Stimulated activated CD4-positive, alpha-beta T cell treated with anti-CD3 and anti-CD28 coated beads, Interleukin-15, amount 100 ng/mL, for 24 hours (primary cell): ENCODE results near the gene MIPEP.

ENCODE experiments used
- DNase-seq: peaks from one replicate; pipeline ENCODE4 v3.0.0-alpha.2; 2020

MIPEP gene

DNA sequence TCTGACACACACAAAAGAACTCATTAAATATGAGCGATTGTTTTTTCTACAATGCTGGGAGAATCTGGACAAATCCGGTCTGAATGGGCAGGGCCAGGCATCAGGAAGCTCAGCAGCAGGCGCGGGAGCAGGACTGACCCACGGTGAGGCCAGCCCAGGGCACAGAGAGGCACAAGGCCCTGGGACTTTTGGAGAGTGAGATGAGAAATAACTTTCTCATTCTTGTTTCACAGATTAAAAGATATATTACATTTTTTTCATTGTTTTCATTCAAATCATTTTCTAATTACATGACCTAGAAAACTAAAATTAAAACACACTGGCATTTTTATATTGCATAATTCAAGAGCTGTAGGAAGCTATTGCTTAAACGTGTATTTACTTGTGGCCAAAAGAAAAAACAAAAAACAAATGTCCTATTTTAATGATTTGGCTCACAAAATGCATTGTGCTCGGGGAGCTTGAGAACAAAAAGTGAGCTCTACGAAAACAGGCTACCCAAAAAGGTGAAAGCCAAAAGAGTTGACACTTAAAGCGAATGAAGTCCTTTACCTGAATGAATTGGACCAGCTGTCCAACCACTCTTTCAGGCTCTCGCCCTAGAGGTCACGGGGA is 185.8 kb downstream of the MIPEP start:
- DNase-seq = no peak

DNA sequence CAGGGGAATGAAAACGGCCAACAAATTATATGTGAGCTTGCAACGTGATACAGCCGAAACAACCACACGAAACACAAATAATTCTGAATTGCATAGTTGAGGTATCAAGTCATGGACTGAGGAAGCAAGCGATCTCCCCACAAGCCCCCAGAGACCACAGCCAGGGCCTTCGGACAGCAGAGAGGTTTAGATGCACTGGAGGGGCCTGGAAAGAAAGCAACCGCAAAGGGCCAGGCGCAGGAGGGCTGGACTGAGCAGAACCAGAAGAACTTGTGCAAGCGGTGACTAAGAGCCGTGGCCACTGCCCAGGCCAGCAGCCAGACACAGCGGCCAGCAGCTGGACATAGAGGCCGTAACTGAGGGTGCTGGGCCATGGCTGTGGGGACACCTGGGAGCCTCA is 187.6 kb downstream of the MIPEP start:
- DNase-seq = no peak

DNA sequence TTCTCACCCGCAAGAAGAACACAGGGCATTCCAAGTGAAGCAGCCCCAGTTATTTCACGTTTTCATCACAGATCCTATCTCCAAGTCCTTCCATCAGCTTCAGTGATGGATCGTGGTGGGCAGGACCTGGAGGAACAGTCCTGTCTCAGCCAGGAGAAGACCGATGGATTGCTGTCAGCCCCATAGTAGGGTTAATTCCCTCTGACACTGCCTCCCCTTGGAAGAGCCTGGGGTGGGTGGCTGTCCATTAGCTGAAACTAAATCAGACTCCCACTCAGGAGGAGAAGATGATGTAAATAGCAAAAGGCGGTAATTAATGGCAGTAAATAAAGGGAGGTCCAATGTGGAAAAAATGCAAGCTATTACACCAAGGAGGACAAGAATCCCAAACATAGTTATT is 188.0 kb downstream of the MIPEP start:
- no peak for DNase-seq

DNA sequence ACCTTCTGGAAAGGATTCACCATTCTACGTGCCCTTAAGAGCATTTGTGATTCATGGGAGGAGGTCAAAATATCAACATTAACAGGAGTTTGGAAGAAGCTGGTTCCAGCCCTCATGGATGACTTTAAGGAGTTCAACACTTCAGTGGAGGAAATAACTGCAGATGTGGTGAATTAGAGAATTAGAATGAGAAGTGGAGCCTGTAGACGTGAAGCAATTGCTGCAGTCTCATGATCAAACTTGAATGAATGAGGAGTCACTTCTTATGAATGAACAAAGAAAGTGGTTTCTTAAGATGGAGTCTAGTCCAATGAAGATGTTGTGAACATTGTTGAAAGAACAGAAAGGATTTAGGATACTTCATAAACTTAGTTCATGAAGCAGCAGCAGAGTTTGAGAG is 189.9 kb downstream of the MIPEP start:
- DNase-seq = no peak

DNA sequence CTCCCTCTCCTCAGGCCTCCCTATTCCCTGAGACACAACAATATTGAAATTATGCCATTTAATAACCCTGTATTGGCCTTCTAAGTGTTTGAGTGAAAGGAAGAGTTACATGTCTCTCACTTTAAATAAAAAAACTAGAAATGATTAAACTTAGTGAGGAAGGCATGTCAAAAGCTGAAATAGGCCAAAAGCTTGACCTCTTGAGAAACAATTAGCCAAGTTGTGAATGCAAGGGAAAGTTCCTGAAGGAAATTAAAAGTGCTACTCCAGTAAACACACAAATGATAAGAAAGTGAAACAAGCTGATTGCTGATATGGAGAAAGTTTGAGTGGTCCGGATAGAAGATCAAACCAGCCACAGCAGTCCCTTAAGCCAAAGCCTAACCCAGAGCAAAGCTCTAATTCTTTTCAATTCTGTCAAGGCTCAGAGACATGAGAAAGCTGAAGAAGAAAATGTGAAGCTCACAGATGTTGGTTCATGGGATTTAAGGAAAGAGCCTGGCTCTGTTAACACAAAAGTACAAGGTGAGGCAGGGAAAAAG is 191.4 kb downstream of the MIPEP start:
- DNase-seq = no peak

DNA sequence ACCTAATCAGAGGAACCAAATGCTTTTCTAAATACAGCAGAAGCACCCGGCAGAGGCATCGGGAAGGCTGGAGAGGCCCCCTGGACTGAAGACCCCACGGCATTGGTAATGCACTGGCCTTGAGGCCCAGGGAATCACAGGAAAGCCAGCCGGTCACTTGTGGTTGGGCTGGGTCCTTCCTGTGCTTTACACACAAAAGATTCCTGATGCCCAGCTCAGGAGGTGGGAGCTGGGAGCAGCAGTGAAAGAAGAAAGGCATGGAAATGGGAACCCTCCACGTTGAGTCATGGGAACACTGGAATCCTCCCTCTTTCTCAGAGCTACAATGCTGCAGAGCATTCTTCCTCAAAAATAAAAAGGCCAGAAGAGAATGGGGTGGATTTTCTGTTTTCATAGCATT is 192.6 kb downstream of the MIPEP start:
- no peak for DNase-seq

DNA sequence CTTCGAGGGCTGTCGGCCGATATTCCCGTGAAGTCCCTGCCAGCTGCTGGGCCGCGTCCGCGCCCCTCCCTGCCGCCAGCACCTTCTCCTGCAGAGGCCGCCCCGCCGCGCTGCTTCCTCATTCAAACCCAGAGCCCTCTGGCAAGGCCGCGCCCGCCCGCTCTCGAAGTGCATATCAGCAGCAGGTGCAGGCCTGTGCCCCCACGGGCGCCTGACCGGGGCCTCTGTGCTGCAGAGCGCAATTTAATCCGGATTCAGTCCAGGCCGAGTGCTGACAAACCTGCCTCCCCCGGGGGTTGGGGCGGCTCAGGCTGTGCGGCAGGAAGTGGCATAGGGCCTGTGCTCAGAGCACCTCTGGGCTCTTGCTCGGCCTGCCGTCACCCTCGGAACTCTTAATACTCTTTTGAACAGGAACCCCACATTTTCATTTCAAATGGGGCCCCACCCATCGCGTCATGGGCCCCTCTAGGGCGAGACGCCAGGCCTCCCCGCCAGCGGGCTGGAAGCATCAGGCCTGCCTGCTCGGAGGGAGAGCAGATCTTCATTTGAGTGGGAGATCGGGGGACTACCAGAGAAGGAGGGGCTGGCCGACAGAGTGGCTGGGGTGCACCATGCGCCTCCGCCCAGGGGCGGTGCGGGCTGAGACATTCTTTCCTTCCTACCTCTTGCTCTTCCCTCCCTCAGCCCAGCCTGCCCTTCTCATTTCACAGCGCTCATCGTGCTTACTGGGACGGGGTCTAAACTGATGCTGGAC is 193.3 kb downstream of the MIPEP start:
- DNase-seq = peak; percentile 60

DNA sequence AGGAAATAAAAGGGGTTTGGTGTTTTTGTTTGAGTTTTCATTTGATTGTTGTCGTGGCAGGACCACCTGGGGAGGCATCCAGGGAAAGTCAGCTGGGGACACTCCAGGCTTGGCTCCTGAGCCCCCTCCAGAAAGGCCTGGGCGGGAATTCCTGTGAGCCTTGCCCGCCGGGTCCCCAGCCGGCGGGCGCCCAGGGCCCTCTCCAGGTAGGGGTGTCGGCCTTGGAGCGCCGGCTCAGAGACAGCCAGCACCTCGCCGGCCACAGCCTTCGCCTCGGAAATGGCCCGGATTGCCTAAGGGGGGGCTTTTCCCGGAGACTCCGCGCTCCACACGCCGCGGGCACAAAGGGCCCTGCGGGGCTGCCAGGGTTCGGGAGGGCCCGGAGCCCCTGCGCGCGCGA is 194.0 kb downstream of the MIPEP start:
- no peak for DNase-seq

DNA sequence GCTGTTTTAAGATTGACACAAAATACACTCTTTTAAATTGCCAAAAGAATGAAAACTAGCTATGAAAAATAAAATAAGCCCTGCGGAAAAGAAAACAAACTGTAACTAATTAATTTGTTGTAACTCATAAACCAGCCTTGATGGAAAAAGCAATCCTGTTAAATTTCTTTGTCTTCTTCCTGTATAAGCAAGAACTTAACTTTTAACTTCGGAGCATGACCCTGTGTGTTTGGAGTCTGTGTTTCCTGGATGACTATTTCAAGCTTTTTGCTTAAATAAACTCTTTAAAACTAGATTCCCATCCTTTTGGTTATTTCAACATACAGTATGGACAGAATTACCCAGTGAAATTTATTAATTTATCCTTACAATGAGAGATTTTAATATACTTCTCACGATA is 196.4 kb downstream of the MIPEP start:
- no peak for DNase-seq

DNA sequence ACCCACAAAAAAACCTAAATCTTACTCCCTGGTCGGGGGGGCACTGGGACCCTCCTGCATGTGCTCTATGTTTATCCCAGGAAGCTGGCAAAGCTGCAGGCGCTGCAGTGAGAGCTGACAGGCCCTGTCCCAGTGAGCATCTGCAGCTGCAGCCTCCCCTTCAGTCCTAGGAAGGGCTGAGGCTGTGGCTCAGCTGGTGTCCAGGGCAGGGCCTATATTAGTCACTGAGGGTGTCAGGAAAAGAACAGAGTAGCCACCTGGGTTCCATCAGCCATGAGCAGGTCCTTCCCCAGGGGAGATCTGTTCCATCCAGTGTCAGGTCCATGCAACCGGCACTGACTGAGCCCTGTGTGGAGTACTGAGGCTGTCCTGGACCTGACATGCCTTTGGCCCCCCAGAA is 198.5 kb downstream of the MIPEP start:
- no peak for DNase-seq

DNA sequence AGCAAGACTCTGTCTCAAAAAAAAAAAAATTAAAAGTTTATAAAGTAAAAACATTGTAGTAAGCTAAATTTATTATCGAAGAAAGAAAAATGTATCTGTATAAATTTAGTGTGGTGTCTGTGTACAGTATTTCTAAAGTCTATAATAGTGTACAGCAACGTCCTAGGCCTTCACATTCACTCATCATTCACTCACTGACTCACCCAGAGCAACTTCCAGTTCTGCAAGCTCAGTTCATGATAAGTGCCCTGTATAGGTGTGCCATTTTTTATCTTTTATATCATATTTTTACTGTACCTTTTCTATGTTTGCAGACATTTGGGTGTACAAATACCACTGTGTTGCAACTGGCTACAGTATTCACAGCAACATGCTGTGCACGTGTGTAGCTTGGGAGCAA is 200.9 kb downstream of the MIPEP start:
- DNase-seq = no peak

DNA sequence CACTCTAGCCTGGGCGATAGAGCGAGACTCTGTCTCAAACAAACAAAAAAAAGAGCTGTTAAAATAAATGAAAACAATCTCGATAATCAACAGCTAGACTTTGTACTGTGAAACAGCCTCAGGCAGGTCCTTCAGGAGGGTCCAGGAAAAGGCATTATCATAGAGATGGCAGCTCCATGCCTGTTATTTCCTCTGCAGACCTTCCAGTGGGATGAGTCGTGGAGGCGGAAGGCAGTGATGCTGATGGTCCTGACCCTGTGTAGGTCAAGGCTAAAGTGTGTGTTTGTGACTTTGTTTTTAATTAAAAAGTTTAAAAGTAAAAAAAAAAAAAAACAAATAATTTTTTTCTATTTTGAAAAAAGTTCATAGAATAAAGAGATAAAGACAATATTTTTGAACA is 201.6 kb downstream of the MIPEP start:
- DNase-seq = no peak

DNA sequence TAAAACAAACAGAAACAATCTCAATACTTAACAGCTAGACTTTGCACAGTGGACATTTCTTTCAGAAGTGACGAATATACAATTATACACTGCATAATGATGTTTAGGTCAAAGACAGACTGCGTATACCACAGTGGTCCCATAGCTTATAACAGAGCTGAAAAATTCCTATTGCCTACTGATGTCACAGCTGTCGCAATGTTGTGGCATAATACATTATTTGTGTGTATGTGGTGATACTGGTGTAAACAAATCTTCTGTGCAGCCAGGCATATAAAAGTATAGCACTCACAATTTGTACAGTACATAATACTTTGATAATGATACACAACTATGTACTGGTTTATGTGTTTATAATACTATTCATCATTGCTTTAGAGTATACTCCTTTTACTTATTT is 202.3 kb downstream of the MIPEP start:
- DNase-seq = no peak

DNA sequence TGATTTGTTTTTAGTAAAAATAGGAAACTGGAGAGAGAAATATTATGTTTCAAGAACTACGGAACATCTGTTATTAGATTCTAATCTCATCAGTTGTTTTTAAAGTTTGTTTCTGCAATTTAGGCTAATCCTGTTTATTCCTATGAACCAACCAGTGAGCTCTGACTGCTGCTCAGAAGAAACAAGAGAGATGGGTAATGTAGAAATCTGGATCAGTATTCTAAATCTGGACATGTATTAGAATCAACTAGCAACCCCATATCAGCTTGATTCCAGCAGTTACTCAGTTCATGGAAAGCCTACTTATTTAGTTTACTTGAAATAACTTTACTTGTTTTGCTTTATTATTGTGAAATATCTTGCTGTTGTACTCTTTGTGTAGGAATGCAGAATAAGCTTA is 203.8 kb downstream of the MIPEP start:
- no peak for DNase-seq

DNA sequence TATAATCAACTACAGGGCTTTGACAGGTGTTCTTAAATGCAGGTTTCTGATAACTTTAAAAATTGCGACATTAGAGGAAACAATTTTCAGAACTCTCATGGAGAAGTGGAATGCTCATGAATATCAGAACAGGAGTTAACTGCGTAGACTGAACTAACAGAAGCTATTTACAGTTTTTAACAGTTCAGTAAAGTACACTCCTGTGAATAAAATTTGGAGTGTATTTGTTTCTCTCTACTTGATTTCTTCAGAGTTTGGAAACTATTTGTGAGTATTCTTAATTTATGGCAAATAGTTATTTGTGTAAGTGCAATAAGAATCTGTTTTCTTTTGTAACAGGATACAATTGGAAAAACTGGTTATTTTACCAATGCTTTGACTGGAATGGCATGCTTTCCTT is 204.6 kb downstream of the MIPEP start:
- DNase-seq = no peak

DNA sequence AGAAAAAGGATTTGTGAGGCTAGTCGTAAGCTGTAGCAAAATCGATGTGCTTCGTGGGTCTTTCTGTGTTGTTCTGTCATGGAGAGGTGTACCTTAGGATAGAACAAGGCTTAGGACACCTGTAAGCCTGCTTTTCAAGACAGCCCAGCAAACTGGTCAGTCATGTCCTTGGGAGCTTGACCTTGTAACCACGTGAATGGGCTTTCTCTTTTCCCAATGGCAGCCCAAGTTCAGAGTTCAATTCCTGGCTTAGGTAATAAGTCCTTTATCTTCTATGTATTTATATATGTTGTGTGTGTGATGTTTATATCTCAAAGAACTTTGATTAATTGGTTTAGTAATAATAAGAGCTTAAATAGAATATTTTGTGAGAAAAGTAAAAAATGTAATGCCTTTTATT is 206.1 kb downstream of the MIPEP start:
- DNase-seq = no peak

DNA sequence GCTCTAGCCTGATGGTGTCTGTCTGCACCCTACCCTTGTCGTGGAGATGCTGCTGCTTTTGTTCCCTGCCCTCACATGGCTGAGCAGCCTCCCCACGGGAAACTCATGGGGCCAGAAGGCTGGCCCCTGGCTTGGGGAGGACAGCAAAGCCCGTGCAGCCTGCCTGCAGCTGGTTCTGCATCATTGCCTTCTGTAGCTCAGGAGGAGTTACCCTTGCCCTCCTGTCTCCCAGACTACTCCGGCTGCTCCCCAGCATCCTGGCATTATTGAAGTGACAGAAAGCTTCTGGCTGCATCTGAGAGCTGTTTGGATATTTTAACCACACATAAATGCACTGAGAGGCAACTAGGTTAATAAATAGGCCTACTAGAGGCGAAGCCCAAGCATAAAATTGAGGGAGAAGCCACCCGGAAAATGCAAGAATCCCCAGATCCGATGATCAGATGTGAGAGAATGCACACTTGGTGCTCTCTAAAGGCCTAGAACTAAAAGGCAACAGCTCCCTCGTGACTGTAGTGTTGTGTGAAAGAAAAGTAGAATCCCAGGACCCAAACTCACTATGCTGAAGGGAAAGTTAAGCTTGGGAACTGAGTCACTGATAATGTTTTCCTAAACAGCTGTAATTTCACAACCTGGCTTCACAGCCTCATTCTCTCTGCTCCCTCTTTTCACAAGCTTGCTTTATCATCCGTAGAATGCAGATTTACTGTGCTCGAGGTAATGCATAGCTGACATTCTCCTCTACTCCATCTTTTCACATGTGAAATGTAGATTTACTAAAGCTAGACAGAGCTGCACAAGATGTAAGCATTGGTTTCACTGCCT is 208.1 kb downstream of the MIPEP start:
- DNase-seq = no peak
